HEK293 (cell line): ENCODE data around the gene SLC38A3.

Experiments
- CTCF ChIA-PET: fragments of 350-600 bp; formaldehyde crosslinking; extraction: SDS; loops from one replicate; lab custom pipeline; 2021; ENCODE audit warnings: antibody characterized with exemption; lab: Yijun Ruan, JAX
- POLR2A ChIA-PET: fragments of 300-600 bp; formaldehyde crosslinking; extraction: SDS; loops from one replicate; lab custom pipeline; 2020; ENCODE audit warnings: antibody characterized with exemption, inconsistent platforms; lab: Yijun Ruan, JAX
- H3K27ac ChIP-seq: fragments of 200-500 bp; sonication (Bioruptor generic); 2 replicates; pipeline ENCODE4 v1.5.1; 2014; ENCODE audit warnings: low read depth, low read length, control low read depth, inconsistent platforms; ENCODE audit errors: extremely low read depth
- H3K36me3 ChIP-seq, 2 experiments: fragments of 200-500 bp in 1 of 2; sonication (Bioruptor generic) in 1 of 2; 1 replicate in 1 of 2; 2 replicates in 1 of 2; pipeline ENCODE4 v1.5.1; 2014 to 2017; ENCODE audit warnings: inconsistent platforms in 2 of 2, low read length in 2 of 2; ENCODE audit not compliant: control insufficient read depth in 2 of 2, insufficient read depth in 1 of 2
- H3K4me1 ChIP-seq: fragments of 200-500 bp; sonication (Bioruptor generic); 2 replicates; pipeline ENCODE4 v1.5.1; 2014; ENCODE audit warnings: mild to moderate bottlenecking, low read length, inconsistent platforms; ENCODE audit not compliant: control insufficient read depth, insufficient read depth
- H3K4me3 ChIP-seq: 2 replicates; pipeline ENCODE4 v1.5.1; 2011; ENCODE audit warnings: low read depth, mild to moderate bottlenecking, control low read depth, low read length, moderate library complexity
- H3K9me3 ChIP-seq: fragments of 200-500 bp; sonication (Bioruptor generic); 2 replicates; pipeline ENCODE4 v1.5.1; 2014; ENCODE audit warnings: low read depth, low read length, inconsistent platforms; ENCODE audit not compliant: control insufficient read depth, insufficient read depth
- BCL11A ChIP-seq: fragments of 450-650 bp; formaldehyde crosslinking; IDR thresholded peaks from 2 replicates; pipeline ENCODE4 v1.5.1; 2016; ENCODE audit warnings: low read depth, missing biosample characterization, missing genetic modification characterization
- IKZF3 ChIP-seq: fragments of 450-650 bp; IDR thresholded peaks from 2 replicates; pipeline ENCODE4 v1.5.0; 2018; ENCODE audit warnings: missing biosample characterization, mild to moderate bottlenecking, missing genetic modification characterization, moderate library complexity
- KLF17 ChIP-seq: fragments of 450-650 bp; formaldehyde crosslinking; IDR thresholded peaks from 2 replicates; pipeline ENCODE4 v1.5.1; 2016; ENCODE audit warnings: missing biosample characterization, missing genetic modification characterization
- REPIN1 ChIP-seq: fragments of 450-650 bp; formaldehyde crosslinking; IDR thresholded peaks from 2 replicates; pipeline ENCODE4 v1.5.1; 2017; ENCODE audit warnings: missing biosample characterization, missing genetic modification characterization, low read depth
- ZBTB17 ChIP-seq: fragments of 450-650 bp; formaldehyde crosslinking; IDR thresholded peaks from 2 replicates; pipeline ENCODE4 v1.5.1; 2016; ENCODE audit warnings: missing biosample characterization, missing genetic modification characterization
- ZFP41 ChIP-seq: fragments of 450-650 bp; formaldehyde crosslinking; IDR thresholded peaks from 2 replicates; pipeline ENCODE4 v1.5.1; 2016; ENCODE audit warnings: missing biosample characterization, missing genetic modification characterization, borderline replicate concordance
- ZIC2 ChIP-seq: fragments of 450-650 bp; formaldehyde crosslinking; IDR thresholded peaks from 2 replicates; pipeline ENCODE4 v1.5.1; 2016; ENCODE audit warnings: missing biosample characterization, missing genetic modification characterization
- ZNF112 ChIP-seq: fragments of 450-650 bp; formaldehyde crosslinking; IDR thresholded peaks from 2 replicates; pipeline ENCODE4 v1.5.0; 2017; ENCODE audit warnings: missing biosample characterization, missing genetic modification characterization
- ZNF132 ChIP-seq: fragments of 450-650 bp; formaldehyde crosslinking; IDR thresholded peaks from 2 replicates; pipeline ENCODE4 v1.5.1; 2017; ENCODE audit warnings: missing biosample characterization, missing genetic modification characterization, borderline replicate concordance
- ZNF274 ChIP-seq, 2 experiments: fragments of 200-500 bp in 1 of 2; fragments of 450-650 bp in 1 of 2; sonication (Bioruptor generic) in 1 of 2; formaldehyde crosslinking in 1 of 2; IDR thresholded peaks; 2 replicates each; pipeline versions ENCODE4 v1.5.1 to v1.6.1; 2014 to 2016; ENCODE audit warnings: borderline replicate concordance in 1 of 2, inconsistent platforms in 1 of 2, low read length in 1 of 2, missing biosample characterization in 1 of 2, missing genetic modification characterization in 1 of 2
- ZNF48 ChIP-seq: fragments of 450-650 bp; formaldehyde crosslinking; IDR thresholded peaks from 2 replicates; pipeline ENCODE4 v1.5.1; 2016; ENCODE audit warnings: missing biosample characterization, missing genetic modification characterization
- ZNF521 ChIP-seq: fragments of 450-650 bp; formaldehyde crosslinking; IDR thresholded peaks from 2 replicates; pipeline ENCODE4 v1.5.1; 2017; ENCODE audit warnings: missing biosample characterization, mild to moderate bottlenecking, missing genetic modification characterization
- ZNF549 ChIP-seq: fragments of 450-650 bp; IDR thresholded peaks from 2 replicates; pipeline ENCODE4 v1.5.1; 2018; ENCODE audit warnings: missing biosample characterization, missing genetic modification characterization, mild to moderate bottlenecking, inconsistent platforms, moderate library complexity
- ZNF561 ChIP-seq: fragments of 450-650 bp; IDR thresholded peaks from 2 replicates; pipeline ENCODE4 v1.5.1; 2018; ENCODE audit warnings: missing biosample characterization, missing genetic modification characterization, borderline replicate concordance
- ZNF830 ChIP-seq: fragments of 450-650 bp; IDR thresholded peaks from 2 replicates; pipeline ENCODE4 v1.5.0; 2018; ENCODE audit warnings: missing biosample characterization, missing genetic modification characterization, low read depth, mild to moderate bottlenecking, moderate library complexity
- ZSCAN18 ChIP-seq: fragments of 450-650 bp; formaldehyde crosslinking; IDR thresholded peaks from 2 replicates; pipeline ENCODE4 v1.5.1; 2016; ENCODE audit warnings: missing biosample characterization, missing genetic modification characterization
- TF ChIP-seq, protein P1 (sequence below): fragments of 450-650 bp; formaldehyde crosslinking; IDR thresholded peaks from 2 replicates; pipeline ENCODE4 v1.5.1; 2017; ENCODE audit warnings: missing biosample characterization, missing genetic modification characterization
- TF ChIP-seq, protein P2 (sequence below): fragments of 450-650 bp; formaldehyde crosslinking; IDR thresholded peaks from 2 replicates; pipeline ENCODE4 v1.5.1; 2017; ENCODE audit warnings: missing biosample characterization, missing genetic modification characterization

SLC38A3 gene

GRCh38 chr3:50195501-50196252 is 9.4 kb upstream of the SLC38A3 start:
- peak; percentile 25; the same call in 1 of the 2 replicates for TF ChIP-seq ZIC2
- no peak for TF ChIP-seq ZNF112 (tag by site-specific recombination)
- CTCF ChIA-PET: interaction anchor here (0.9 to 7.7 kb wide), 20 partner anchors 9 to 174 kb away, joined by 3 to 237 read pairs (median 8); partner anchors contain the start of genes GNAI2 and SLC38A3
- Histone ChIP-seq H3K4me3 (no peak overlapping the region), H3K4me1 (no peaks in the 10 kb centered on the region), H3K9me3 (no peaks in the 10 kb centered on the region), H3K36me3 (no peaks in the 10 kb centered on the region), H3K27ac (no peak overlapping the region)
- POLR2A ChIA-PET: interaction anchor here (1.1 kb wide), 1 partner anchor 129 kb away, joined by 4 read pairs; no protein-coding TSS in a partner anchor

DNA sequence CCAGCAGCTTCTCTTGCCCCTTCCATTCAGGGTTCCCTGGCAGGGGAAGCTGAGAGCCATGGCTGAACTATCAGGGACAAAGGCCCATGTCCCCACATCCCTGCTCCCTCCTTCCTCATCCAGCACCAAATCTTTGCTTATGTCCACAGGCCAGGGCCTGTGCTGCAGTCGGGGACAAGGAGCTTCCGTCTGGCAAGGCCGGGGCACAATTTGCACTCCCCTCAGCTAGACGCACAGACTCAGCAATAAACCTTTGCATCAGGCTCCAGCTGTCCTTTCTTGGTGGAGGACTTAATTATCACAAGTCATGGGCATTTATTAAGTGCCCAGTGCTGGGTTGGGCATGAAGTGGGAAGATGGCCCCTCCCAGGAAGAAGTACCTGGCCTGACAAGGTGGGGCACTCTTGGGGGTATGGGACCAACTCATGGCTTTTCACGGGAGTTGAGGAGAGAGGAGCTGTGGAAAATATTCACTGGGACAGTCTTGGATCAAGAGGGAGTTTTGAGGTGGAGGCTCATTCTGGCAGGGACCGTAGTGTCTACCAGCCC is 8.7 kb upstream of the SLC38A3 start:
- H3K4me1 ChIP-seq: no peaks in the 10 kb centered on the region
- TF ChIP-seq ZSCAN18: no peak
- TF ChIP-seq ZNF132: no peak
- TF ChIP-seq REPIN1 (tag by site-specific recombination): no peak
- TF ChIP-seq, protein P1, sequence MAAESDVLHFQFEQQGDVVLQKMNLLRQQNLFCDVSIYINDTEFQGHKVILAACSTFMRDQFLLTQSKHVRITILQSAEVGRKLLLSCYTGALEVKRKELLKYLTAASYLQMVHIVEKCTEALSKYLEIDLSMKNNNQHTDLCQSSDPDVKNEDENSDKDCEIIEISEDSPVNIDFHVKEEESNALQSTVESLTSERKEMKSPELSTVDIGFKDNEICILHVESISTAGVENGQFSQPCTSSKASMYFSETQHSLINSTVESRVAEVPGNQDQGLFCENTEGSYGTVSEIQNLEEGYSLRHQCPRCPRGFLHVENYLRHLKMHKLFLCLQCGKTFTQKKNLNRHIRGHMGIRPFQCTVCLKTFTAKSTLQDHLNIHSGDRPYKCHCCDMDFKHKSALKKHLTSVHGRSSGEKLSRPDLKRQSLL (tag by site-specific recombination): no peak
- TF ChIP-seq BCL11A (tag by site-specific recombination): no peak
- no peak for TF ChIP-seq ZNF48 (tag by site-specific recombination)
- no peak for TF ChIP-seq ZNF549 (tag by site-specific recombination)
- no peak for TF ChIP-seq ZBTB17 (tag by site-specific recombination)
- TF ChIP-seq ZNF830 (tag by site-specific recombination): no peak
- TF ChIP-seq ZNF521 (tag by site-specific recombination): no peak
- TF ChIP-seq ZNF274 (IDR thresholded peaks at IDR 0.05; ENCODE audit: low read length): no peak
- TF ChIP-seq ZNF274 (tag by site-specific recombination; IDR thresholded peaks at IDR 0.05; ENCODE audit: borderline replicate concordance): no peak
- TF ChIP-seq KLF17 (tag by site-specific recombination): no peak
- TF ChIP-seq ZNF561 (tag by site-specific recombination): no peak
- no peak for TF ChIP-seq IKZF3 (tag by site-specific recombination)
- TF ChIP-seq, protein P2, sequence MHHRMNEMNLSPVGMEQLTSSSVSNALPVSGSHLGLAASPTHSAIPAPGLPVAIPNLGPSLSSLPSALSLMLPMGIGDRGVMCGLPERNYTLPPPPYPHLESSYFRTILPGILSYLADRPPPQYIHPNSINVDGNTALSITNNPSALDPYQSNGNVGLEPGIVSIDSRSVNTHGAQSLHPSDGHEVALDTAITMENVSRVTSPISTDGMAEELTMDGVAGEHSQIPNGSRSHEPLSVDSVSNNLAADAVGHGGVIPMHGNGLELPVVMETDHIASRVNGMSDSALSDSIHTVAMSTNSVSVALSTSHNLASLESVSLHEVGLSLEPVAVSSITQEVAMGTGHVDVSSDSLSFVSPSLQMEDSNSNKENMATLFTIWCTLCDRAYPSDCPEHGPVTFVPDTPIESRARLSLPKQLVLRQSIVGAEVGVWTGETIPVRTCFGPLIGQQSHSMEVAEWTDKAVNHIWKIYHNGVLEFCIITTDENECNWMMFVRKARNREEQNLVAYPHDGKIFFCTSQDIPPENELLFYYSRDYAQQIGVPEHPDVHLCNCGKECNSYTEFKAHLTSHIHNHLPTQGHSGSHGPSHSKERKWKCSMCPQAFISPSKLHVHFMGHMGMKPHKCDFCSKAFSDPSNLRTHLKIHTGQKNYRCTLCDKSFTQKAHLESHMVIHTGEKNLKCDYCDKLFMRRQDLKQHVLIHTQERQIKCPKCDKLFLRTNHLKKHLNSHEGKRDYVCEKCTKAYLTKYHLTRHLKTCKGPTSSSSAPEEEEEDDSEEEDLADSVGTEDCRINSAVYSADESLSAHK (tag by site-specific recombination): no peak
- TF ChIP-seq ZFP41 (tag by site-specific recombination): no peak
- H3K27ac ChIP-seq: no peak overlapping the region
- no peak overlapping the region for H3K4me3 ChIP-seq
- H3K36me3 ChIP-seq: no peaks in the 10 kb centered on the region
- no peaks in the 10 kb centered on the region for H3K9me3 ChIP-seq
- CTCF ChIA-PET: interaction anchor here (0.6 to 7.7 kb wide), 6 partner anchors 23 to 198 kb away, joined by 3 to 237 read pairs (median 27); no protein-coding TSS in a partner anchor
- POLR2A ChIA-PET: no interaction called here
